SK-N-SH treated with all-trans-retinoic acid at 6 μM for 48 hours (cell line): ENCODE data around the gene GLIS2.

ENCODE experiments used
- ATAC-seq: fragments of 200-7000 bp; cut with Tn5 transposase; 3 replicates; pipeline ENCODE4 v1.9.1; 2020; ENCODE audit warnings: mild to moderate bottlenecking, moderate library complexity
- ARNTL ChIP-seq: fragments of 450-650 bp; formaldehyde crosslinking; IDR thresholded peaks from 2 replicates; pipeline ENCODE4 v1.5.0; 2020; ENCODE audit warnings: low read depth, mild to moderate bottlenecking, moderate library complexity, borderline replicate concordance
- CREB5 ChIP-seq: fragments of 250-450 bp; sonication (Bioruptor Pico); IDR thresholded peaks from 2 replicates; pipeline ENCODE4 v1.5.1; 2020; ENCODE audit warnings: low read depth, mild to moderate bottlenecking, moderate library complexity
- CSDC2 ChIP-seq: fragments of 250-450 bp; sonication (Bioruptor Pico); IDR thresholded peaks from 2 replicates; pipeline ENCODE4 v1.5.0; 2020; ENCODE audit warnings: mild to moderate bottlenecking, moderate library complexity
- CSRNP3 ChIP-seq: fragments of 250-450 bp; sonication (Bioruptor Pico); IDR thresholded peaks from 2 replicates; pipeline ENCODE4 v1.5.1; 2021; ENCODE audit warnings: mild to moderate bottlenecking, moderate library complexity
- ESRRG ChIP-seq: fragments of 250-450 bp; sonication (Bioruptor Pico); IDR thresholded peaks from 2 replicates; pipeline ENCODE4 v1.6.1; 2021; ENCODE audit warnings: mild to moderate bottlenecking
- GLIS3 ChIP-seq: fragments of 250-450 bp; sonication (Bioruptor Pico); IDR thresholded peaks from 2 replicates; pipeline ENCODE4 v1.5.0; 2020; ENCODE audit warnings: mild to moderate bottlenecking, moderate library complexity
- ISL1 ChIP-seq: fragments of 250-450 bp; sonication (Bioruptor Pico); IDR thresholded peaks from 2 replicates; pipeline ENCODE4 v2.1.2; 2022; ENCODE audit warnings: mild to moderate bottlenecking, moderate library complexity
- OSR1 ChIP-seq: fragments of 250-450 bp; sonication (Bioruptor Pico); IDR thresholded peaks from 2 replicates; pipeline ENCODE4 v1.8.0; 2022; ENCODE audit warnings: moderate library complexity, mild to moderate bottlenecking, inconsistent platforms
- PATZ1 ChIP-seq: fragments of 250-450 bp; sonication (Bioruptor Pico); IDR thresholded peaks from 2 replicates; pipeline ENCODE4 v1.8.0; 2020; ENCODE audit warnings: mild to moderate bottlenecking, moderate library complexity, borderline replicate concordance
- POU6F1 ChIP-seq: fragments of 250-450 bp; sonication (Bioruptor Pico); IDR thresholded peaks from 2 replicates; pipeline ENCODE4 v1.8.0; 2021; ENCODE audit warnings: low read depth, mild to moderate bottlenecking, moderate library complexity, borderline replicate concordance
- PPARA ChIP-seq: fragments of 250-450 bp; sonication (Bioruptor Pico); IDR thresholded peaks from 2 replicates; pipeline ENCODE4 v1.5.0; 2020; ENCODE audit warnings: mild to moderate bottlenecking, borderline replicate concordance
- SNAI2 ChIP-seq: fragments of 250-450 bp; sonication (Bioruptor Pico); IDR thresholded peaks from 2 replicates; pipeline ENCODE4 v1.5.0; 2020; ENCODE audit warnings: mild to moderate bottlenecking, moderate library complexity
- TCF4 ChIP-seq: fragments of 250-450 bp; sonication (Bioruptor Pico); IDR thresholded peaks from 2 replicates; pipeline ENCODE4 v1.8.0; 2021; ENCODE audit warnings: mild to moderate bottlenecking, moderate library complexity, borderline replicate concordance
- TSHZ2 ChIP-seq: fragments of 250-450 bp; sonication (Bioruptor Pico); IDR thresholded peaks from 2 replicates; pipeline ENCODE4 v1.5.0; 2020; ENCODE audit warnings: mild to moderate bottlenecking, moderate library complexity
- ZC3H10 ChIP-seq: fragments of 250-450 bp; sonication (Bioruptor Pico); IDR thresholded peaks from 2 replicates; pipeline ENCODE4 v1.5.1; 2021; ENCODE audit warnings: mild to moderate bottlenecking, moderate library complexity
- ZFP3 ChIP-seq: fragments of 250-450 bp; sonication (Bioruptor Pico); IDR thresholded peaks from 2 replicates; pipeline ENCODE4 v1.5.0; 2020; ENCODE audit warnings: mild to moderate bottlenecking, moderate library complexity
- ZFP30 ChIP-seq: fragments of 450-650 bp; formaldehyde crosslinking; IDR thresholded peaks from 2 replicates; pipeline ENCODE4 v1.5.0; 2022; ENCODE audit warnings: mild to moderate bottlenecking, moderate library complexity
- ZNF565 ChIP-seq: fragments of 450-650 bp; formaldehyde crosslinking; conservative IDR thresholded peaks from 2 replicates; pipeline ENCODE4 v1.5.0; 2020; ENCODE audit warnings: low read depth, mild to moderate bottlenecking, moderate library complexity
- ZNF70 ChIP-seq: fragments of 450-650 bp; formaldehyde crosslinking; IDR thresholded peaks from 2 replicates; pipeline ENCODE4 v1.5.0; 2020; ENCODE audit warnings: mild to moderate bottlenecking, moderate library complexity
- ZNF8 ChIP-seq: fragments of 450-650 bp; formaldehyde crosslinking; IDR thresholded peaks from 2 replicates; pipeline ENCODE4 v1.5.0; 2020; ENCODE audit warnings: mild to moderate bottlenecking, moderate library complexity

Gene GLIS2

GRCh38 chr16:4316108-4316863 lies 419 bp downstream of the GLIS2 start (continued):
- no peak for TF ChIP-seq ZFP30 (CRISPR knock-in tag)
- TF ChIP-seq ZC3H10 (CRISPR knock-in tag) = no peak
- no peak for TF ChIP-seq CSDC2 (CRISPR knock-in tag)

- peak; percentile 65 for ATAC-seq
- TF ChIP-seq ARNTL (CRISPR knock-in tag) = no peak
- no peak for TF ChIP-seq PPARA (CRISPR knock-in tag)
- TF ChIP-seq CSDC2 (CRISPR knock-in tag) = no peak
- TF ChIP-seq ZC3H10 (CRISPR knock-in tag) = no peak
- TF ChIP-seq ZFP3 (CRISPR knock-in tag) = no peak
- no peak for TF ChIP-seq CSRNP3 (CRISPR knock-in tag)
- TF ChIP-seq TCF4 (CRISPR knock-in tag) = no peak
- TF ChIP-seq CREB5 (CRISPR knock-in tag) = no peak
- TF ChIP-seq GLIS3 (CRISPR knock-in tag) = no peak
- TF ChIP-seq TSHZ2 (CRISPR knock-in tag) = no peak
- TF ChIP-seq SNAI2 (CRISPR knock-in tag) = no peak
- no peak for TF ChIP-seq ZFP30 (CRISPR knock-in tag)
- TF ChIP-seq ZNF565 (CRISPR knock-in tag) = no peak
- TF ChIP-seq OSR1 (CRISPR knock-in tag) = no peak
- TF ChIP-seq ZNF8 = no peak
- no peak for TF ChIP-seq ISL1 (CRISPR knock-in tag)
- no peak for TF ChIP-seq ZNF70 (CRISPR knock-in tag)
- TF ChIP-seq PATZ1 (CRISPR knock-in tag) = no peak
- TF ChIP-seq ESRRG (CRISPR knock-in tag) = no peak
- TF ChIP-seq POU6F1 (CRISPR knock-in tag) = no peak
Measured at GRCh38 chr16:4316864-4317531, 1.1 kb downstream of the GLIS2 start.
